K562 (cell line): ENCODE measurements around the gene METRN. TPM values are rescaled to one million over a fixed set of nuclear protein-coding genes. Genes with fewer than 3 reads are reported as not detected.

Source experiments
- BMI1 ChIP-seq: fragments of 150-350 bp; IDR thresholded peaks from 2 replicates; pipeline ENCODE4 v1.6.1; 2014; ENCODE audit warnings: low read length
- CXXC5 ChIP-seq: fragments of 250-450 bp; sonication (Bioruptor Pico); IDR thresholded peaks from 2 replicates; pipeline ENCODE4 v1.8.0; 2022; ENCODE audit warnings: inconsistent platforms, mild to moderate bottlenecking, moderate library complexity
- HDAC2 ChIP-seq: fragments of 450-650 bp; IDR thresholded peaks from 2 replicates; pipeline ENCODE4 v1.6.1; 2016; ENCODE audit warnings: mild to moderate bottlenecking
- MAFG ChIP-seq: fragments of 450-650 bp; conservative IDR thresholded peaks from 2 replicates; pipeline ENCODE4 v1.6.1; 2016; ENCODE audit warnings: missing genetic modification characterization, missing compliant biosample characterization
- MIER1 ChIP-seq: fragments of 450-650 bp; IDR thresholded peaks from 2 replicates; pipeline ENCODE4 v1.6.1; 2016; ENCODE audit warnings: antibody characterized with exemption, mild to moderate bottlenecking, low read depth
- PHB ChIP-seq: fragments of 250-450 bp; sonication (Bioruptor Pico); IDR thresholded peaks from 2 replicates; pipeline ENCODE4 v1.5.0; 2021
- POLR2B ChIP-seq: fragments of 450-650 bp; IDR thresholded peaks from 2 replicates; pipeline ENCODE4 v1.6.1; 2018; ENCODE audit warnings: low read depth; ENCODE audit not compliant: partially characterized antibody
- RCOR1 ChIP-seq, 2 experiments: IDR thresholded peaks; 2 replicates each; pipeline ENCODE4 v1.6.1; 2012; ENCODE audit warnings: low read depth in 2 of 2, low read length in 2 of 2, borderline replicate concordance in 1 of 2, improper control_type of control experiment in 1 of 2
- SETDB1 ChIP-seq: IDR thresholded peaks from one replicate; pipeline ENCODE4 v1.6.1; 2012; ENCODE audit warnings: low read length, control low read depth, inconsistent platforms
- ZNF436 ChIP-seq: fragments of 250-450, 450-650 bp; sonication (Bioruptor Pico); formaldehyde crosslinking; IDR thresholded peaks from 2 replicates; pipeline ENCODE4 v1.7.0; 2020; ENCODE audit warnings: mild to moderate bottlenecking
- ZNF764 ChIP-seq: fragments of 250-450 bp; sonication (Bioruptor Pico); IDR thresholded peaks from 2 replicates; pipeline ENCODE4 v1.4.0; 2020; ENCODE audit warnings: low read depth, mild to moderate bottlenecking, moderate library complexity
- polyA plus RNA-seq, 8 experiments: library from polyadenylated mRNA; depleted of rRNA in 4 of 8; stranded (reverse) in 5 of 8; unstranded in 3 of 8; fragments of >200 nt; fragmentation: Nextera tagmentation in 2 of 8; fragmentation: Illumina TruSeq in 1 of 8; extraction: Ambion mirVana in 2 of 8; extraction: Trizol in 1 of 8; gene quantifications; 2 replicates each; pipeline versions ENCODE4 v1.2.1 to v1.2.3, GENCODE V29; 2011 to 2014; ENCODE audit warnings: inconsistent platforms in 1 of 8, missing spikeins in 1 of 8
- total RNA-seq, 7 experiments: library from RNA; depleted of rRNA in 6 of 7; stranded (reverse); fragments of >200 nt in 6 of 7; fragmentation: Illumina TruSeq in 2 of 7; extraction: Trizol in 2 of 7; gene quantifications; 2 replicates each; pipeline versions ENCODE4 v1.2.1 to v1.2.3, GENCODE V29; 2011 to 2021; ENCODE audit warnings: low replicate concordance in 1 of 7
- TF ChIP-seq, protein P1 (sequence below), 2 experiments: IDR thresholded peaks in 1 of 2; conservative IDR thresholded peaks in 1 of 2; 2 replicates each; pipeline ENCODE4 v1.6.1; 2016; ENCODE audit warnings: low read depth in 2 of 2, mild to moderate bottlenecking in 1 of 2, missing compliant biosample characterization in 1 of 2, missing genetic modification characterization in 1 of 2, moderate library complexity in 1 of 2
- TF ChIP-seq, protein P2 (sequence below): sonication (generic); formaldehyde crosslinking; IDR thresholded peaks from 2 replicates; pipeline ENCODE4 v1.8.1; 2023; ENCODE audit warnings: mild to moderate bottlenecking, missing genetic modification reagents
- TF ChIP-seq, protein P3 (sequence below): sonication (generic); formaldehyde crosslinking; IDR thresholded peaks from 2 replicates; pipeline ENCODE4 v1.4.0; 2020; ENCODE audit warnings: mild to moderate bottlenecking, missing genetic modification reagents
- TF ChIP-seq, protein P4 (sequence below), 2 experiments: fragments of 450-650 bp in 1 of 2; sonication (generic) in 1 of 2; formaldehyde crosslinking in 1 of 2; IDR thresholded peaks in 1 of 2; conservative IDR thresholded peaks in 1 of 2; 2 replicates each; pipeline versions ENCODE4 v1.6.1 to v1.8.1; 2016 to 2023; ENCODE audit warnings: mild to moderate bottlenecking in 2 of 2, moderate library complexity in 2 of 2, inconsistent platforms in 1 of 2, missing genetic modification reagents in 1 of 2
- TF ChIP-seq, protein P5 (sequence below), 2 experiments: fragments of 450-650 bp; conservative IDR thresholded peaks; 2 replicates each; pipeline ENCODE4 v1.6.1; 2017; ENCODE audit warnings: mild to moderate bottlenecking in 2 of 2, moderate library complexity in 2 of 2

Gene METRN
- total and polyA plus RNA-seq, 9 of the 15 experiments (the other 6 are each of a cell fraction or from before 2014, with no cell fraction given): 0.20 to 89.8 (median 15.4) TPM

DNA sequence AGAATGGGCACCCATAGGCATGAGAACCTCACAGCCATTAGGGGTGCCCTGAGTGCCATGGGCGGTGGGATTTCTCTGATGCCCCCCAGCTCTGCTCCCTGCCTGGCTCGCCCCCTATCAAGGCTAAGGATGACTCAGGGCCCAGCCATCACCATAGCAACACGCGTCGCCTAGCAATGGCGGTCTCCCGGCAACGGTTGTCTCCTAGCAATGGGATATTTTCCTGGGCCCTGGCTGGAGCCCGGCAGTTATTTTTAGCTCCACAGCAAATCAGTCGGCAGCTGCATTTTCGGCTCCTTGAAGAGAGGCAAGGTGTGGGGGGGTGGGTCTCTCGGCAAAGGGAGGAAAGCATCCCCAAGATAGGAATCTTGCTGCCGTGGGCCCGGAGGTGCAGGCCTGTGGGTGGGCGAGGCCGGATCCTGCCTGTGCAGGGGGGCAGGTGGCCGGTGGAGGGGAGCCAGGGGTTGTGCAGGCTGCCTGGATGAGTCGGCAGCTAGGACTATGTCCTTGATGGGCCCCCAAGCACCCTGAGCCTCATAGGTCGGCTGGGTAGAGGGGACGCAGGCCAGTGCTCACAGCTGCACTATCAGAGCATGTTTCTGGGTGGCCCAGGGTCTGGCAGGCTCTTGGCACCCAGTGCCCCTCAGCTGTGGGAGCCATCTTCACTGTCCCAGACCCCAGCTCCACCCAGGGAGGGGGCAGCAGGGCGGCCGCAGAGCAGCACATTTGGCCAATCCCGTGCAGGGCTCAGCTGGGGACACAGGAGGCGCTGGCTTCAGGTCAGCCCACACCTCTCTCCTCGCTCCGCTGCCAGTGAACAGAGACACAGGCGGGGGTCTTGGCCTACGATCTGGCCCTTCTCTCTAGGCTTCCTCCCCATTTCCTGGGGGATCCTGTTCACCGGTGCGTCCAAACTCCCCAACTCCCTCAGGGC is 5.1 kb upstream of the METRN start (continued):
- TF ChIP-seq, protein P1, sequence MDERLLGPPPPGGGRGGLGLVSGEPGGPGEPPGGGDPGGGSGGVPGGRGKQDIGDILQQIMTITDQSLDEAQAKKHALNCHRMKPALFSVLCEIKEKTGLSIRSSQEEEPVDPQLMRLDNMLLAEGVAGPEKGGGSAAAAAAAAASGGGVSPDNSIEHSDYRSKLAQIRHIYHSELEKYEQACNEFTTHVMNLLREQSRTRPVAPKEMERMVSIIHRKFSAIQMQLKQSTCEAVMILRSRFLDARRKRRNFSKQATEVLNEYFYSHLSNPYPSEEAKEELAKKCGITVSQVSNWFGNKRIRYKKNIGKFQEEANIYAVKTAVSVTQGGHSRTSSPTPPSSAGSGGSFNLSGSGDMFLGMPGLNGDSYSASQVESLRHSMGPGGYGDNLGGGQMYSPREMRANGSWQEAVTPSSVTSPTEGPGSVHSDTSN (CRISPR knock-in tag; IDR thresholded peaks at IDR 0.05; ENCODE audit: low read depth): no peak
- TF ChIP-seq, protein P1 (tag; conservative IDR thresholded peaks at IDR 0.05; ENCODE audit: low read depth): no peak
- TF ChIP-seq RCOR1 (IDR thresholded peaks at IDR 0.05; ENCODE audit: borderline replicate concordance in 1 of 2, low read depth in 2 of 2, low read length in 2 of 2) (peak in 1 of 2 experiments; percentile 99; a peak in 3 of 4 replicates), CXXC5 (CRISPR knock-in tag) (peak; percentile 71), POLR2B (no peak), ZNF764 (no peak), BMI1 (peak; percentile 100), HDAC2 (peak; percentile 52; the same call in 1 of the 2 replicates), ZNF436 (no peak), SETDB1 (no peak), MAFG (tag) (peak; percentile 33; the same call in 1 of the 2 replicates), PHB (CRISPR knock-in tag) (no peak), MIER1 (peak; percentile 87)
- TF ChIP-seq, protein P2, sequence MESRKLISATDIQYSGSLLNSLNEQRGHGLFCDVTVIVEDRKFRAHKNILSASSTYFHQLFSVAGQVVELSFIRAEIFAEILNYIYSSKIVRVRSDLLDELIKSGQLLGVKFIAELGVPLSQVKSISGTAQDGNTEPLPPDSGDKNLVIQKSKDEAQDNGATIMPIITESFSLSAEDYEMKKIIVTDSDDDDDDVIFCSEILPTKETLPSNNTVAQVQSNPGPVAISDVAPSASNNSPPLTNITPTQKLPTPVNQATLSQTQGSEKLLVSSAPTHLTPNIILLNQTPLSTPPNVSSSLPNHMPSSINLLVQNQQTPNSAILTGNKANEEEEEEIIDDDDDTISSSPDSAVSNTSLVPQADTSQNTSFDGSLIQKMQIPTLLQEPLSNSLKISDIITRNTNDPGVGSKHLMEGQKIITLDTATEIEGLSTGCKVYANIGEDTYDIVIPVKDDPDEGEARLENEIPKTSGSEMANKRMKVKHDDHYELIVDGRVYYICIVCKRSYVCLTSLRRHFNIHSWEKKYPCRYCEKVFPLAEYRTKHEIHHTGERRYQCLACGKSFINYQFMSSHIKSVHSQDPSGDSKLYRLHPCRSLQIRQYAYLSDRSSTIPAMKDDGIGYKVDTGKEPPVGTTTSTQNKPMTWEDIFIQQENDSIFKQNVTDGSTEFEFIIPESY (CRISPR knock-in tag): no peak
- TF ChIP-seq, protein P3, sequence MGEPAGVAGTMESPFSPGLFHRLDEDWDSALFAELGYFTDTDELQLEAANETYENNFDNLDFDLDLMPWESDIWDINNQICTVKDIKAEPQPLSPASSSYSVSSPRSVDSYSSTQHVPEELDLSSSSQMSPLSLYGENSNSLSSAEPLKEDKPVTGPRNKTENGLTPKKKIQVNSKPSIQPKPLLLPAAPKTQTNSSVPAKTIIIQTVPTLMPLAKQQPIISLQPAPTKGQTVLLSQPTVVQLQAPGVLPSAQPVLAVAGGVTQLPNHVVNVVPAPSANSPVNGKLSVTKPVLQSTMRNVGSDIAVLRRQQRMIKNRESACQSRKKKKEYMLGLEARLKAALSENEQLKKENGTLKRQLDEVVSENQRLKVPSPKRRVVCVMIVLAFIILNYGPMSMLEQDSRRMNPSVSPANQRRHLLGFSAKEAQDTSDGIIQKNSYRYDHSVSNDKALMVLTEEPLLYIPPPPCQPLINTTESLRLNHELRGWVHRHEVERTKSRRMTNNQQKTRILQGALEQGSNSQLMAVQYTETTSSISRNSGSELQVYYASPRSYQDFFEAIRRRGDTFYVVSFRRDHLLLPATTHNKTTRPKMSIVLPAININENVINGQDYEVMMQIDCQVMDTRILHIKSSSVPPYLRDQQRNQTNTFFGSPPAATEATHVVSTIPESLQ (CRISPR knock-in tag): no peak
- TF ChIP-seq, protein P4, sequence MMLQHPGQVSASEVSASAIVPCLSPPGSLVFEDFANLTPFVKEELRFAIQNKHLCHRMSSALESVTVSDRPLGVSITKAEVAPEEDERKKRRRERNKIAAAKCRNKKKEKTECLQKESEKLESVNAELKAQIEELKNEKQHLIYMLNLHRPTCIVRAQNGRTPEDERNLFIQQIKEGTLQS (IDR thresholded peaks at IDR 0.05): peak; percentile 68
- TF ChIP-seq, protein P4 (CRISPR knock-in tag; conservative IDR thresholded peaks at IDR 0.05): no peak
- TF ChIP-seq, protein P5, sequence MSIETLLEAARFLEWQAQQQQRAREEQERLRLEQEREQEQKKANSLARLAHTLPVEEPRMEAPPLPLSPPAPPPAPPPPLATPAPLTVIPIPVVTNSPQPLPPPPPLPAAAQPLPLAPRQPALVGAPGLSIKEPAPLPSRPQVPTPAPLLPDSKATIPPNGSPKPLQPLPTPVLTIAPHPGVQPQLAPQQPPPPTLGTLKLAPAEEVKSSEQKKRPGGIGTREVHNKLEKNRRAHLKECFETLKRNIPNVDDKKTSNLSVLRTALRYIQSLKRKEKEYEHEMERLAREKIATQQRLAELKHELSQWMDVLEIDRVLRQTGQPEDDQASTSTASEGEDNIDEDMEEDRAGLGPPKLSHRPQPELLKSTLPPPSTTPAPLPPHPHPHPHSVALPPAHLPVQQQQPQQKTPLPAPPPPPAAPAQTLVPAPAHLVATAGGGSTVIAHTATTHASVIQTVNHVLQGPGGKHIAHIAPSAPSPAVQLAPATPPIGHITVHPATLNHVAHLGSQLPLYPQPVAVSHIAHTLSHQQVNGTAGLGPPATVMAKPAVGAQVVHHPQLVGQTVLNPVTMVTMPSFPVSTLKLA (conservative IDR thresholded peaks at IDR 0.05): no peak
